Cardiac fibroblast (primary cell): ENCODE results near the gene MEN1.
A peak's percentile ranks its signal among the peaks of the same experiment; 100 is the strongest.

Experiments used
- DNase-seq, 2 donors: peaks; one replicate each; pipeline versions ENCODE4 v3.0.0 to v3.0.0-alpha.2; 2010; ENCODE audit warnings: low read depth in 2 of 2
- H3K4me3 ChIP-seq, 2 donors: replicated peaks in 1 of 2; 1 replicate in 1 of 2; 2 replicates in 1 of 2; pipeline ENCODE4 v1.5.1; 2011; ENCODE audit warnings: low read depth in 2 of 2, low read length in 2 of 2, mild to moderate bottlenecking in 2 of 2, moderate library complexity in 1 of 2
- CTCF ChIP-seq: IDR thresholded peaks from one replicate; pipeline ENCODE4 v1.5.1; 2011; ENCODE audit warnings: low read depth, mild to moderate bottlenecking, low read length, inconsistent platforms

Gene MEN1

GRCh38 chr11:64855596-64856304, 45.4 kb upstream of the MEN1 start:
- no peak for DNase-seq
- no peak overlapping the region for H3K4me3 ChIP-seq

DNA sequence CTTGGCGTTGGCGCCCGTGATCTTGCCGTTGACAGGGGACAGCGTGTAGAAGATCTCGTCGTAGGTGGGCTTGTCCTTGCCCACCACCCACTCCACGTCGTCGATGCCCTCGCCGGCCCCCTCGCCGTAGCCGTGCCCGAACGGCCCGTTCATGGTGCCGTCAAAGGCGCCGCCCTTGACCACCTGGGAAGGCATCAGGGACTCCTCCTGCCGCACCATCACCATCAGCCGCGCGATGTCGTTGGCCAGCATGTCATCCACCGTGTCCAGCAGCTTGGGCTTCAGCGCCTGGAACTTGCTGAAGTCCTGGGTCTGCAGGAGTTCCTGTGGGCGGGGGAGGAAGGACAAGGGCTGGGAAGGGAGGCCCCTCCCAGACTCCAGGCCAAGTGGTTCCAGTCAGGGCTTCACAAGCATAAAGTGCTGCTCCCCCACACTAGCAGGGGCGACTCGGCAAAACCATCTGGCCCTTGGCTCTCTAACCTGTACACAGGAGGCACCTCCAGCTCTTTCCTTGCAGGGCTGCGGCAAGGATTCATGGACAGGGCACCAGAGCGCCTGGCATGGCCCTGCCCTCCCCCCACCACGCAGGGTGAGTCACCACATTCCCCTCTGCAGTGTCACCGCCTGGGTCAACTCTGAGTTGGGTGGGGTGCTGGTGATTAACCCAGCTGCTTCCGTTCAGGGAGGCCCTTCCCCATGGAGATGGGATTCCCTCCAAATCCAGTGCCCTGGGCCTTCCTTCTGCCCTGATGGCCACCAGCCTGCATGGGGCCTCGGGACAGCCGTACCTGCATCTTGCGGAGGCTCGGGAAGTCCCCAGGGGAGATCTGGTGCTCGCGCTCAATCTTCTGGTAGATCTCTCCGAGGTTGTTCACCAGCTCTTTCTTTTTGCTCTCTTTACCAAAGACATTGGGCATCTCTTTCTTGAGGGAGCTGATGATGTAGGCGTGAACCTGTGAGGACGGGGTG, 44.5 kb upstream of the MEN1 start:
- DNase-seq = peak; percentile 89 to 95
- H3K4me3 ChIP-seq = no peak overlapping the region
- TF ChIP-seq CTCF = no peak

More at GRCh38 chr11:64855596-64856304, 45.4 kb upstream of the MEN1 start:
- no peak for TF ChIP-seq CTCF

- TF ChIP-seq CTCF = no peak
- DNase-seq = no peak
- H3K4me3 ChIP-seq = no peak overlapping the region
Observed at GRCh38 chr11:64854157-64854533, 43.8 kb upstream of the MEN1 start.

GRCh38 chr11:64853709-64854108, 43.4 kb upstream of the MEN1 start:
- DNase-seq = no peak
- TF ChIP-seq CTCF = no peak
- no peak overlapping the region for H3K4me3 ChIP-seq

GRCh38 chr11:64852804-64853509, 42.6 kb upstream of the MEN1 start:
- DNase-seq = no peak
- no peak overlapping the region for H3K4me3 ChIP-seq
- TF ChIP-seq CTCF = no peak

GRCh38 chr11:64851831-64852351, 41.5 kb upstream of the MEN1 start:
- TF ChIP-seq CTCF = no peak
- DNase-seq = no peak
- H3K4me3 ChIP-seq = no peak overlapping the region
